ENCODE data around the gene SLIT1. TPM values are rescaled to one million over a fixed set of nuclear protein-coding genes. Genes with fewer than 3 reads are reported as not detected.

SLIT1 gene
- total RNA-seq, 1 donor from 2014 or later, result 0.40 TPM

- no peak overlapping the region for H3K27ac Mint-ChIP-seq
- no peaks in the 10 kb centered on the region for H3K4me1 Mint-ChIP-seq
- no peak for TF ChIP-seq CTCF (IDR thresholded peaks at IDR 0.05; ENCODE audit: unreplicated experiment)
- H3K27me3 Mint-ChIP-seq (ENCODE audit: low read depth), result no peaks in the 10 kb centered on the region
- no peak for DNase-seq (ENCODE audit: low spot score in 2 of 2, unreplicated experiment in 2 of 2)
- no peaks in the 10 kb centered on the region for H3K9me3 Mint-ChIP-seq
- H3K36me3 Mint-ChIP-seq, result peaks cover 20% of the 10 kb centered on the region
- H3K4me3 Mint-ChIP-seq, result no peak overlapping the region
Measured at GRCh38 chr10:97228775-97229157, 43.0 kb upstream of the SLIT1 start.

GRCh38 chr10:97228130-97228774 lies 42.5 kb upstream of the SLIT1 start:
- no peaks in the 10 kb centered on the region for H3K4me1 Mint-ChIP-seq
- no peak overlapping the region for H3K27ac Mint-ChIP-seq
- H3K9me3 Mint-ChIP-seq, result no peaks in the 10 kb centered on the region
- no peak overlapping the region for H3K4me3 Mint-ChIP-seq
- H3K36me3 Mint-ChIP-seq, result peaks cover 20% of the 10 kb centered on the region
- no peaks in the 10 kb centered on the region for H3K27me3 Mint-ChIP-seq (ENCODE audit: low read depth)
- no peak for TF ChIP-seq CTCF (IDR thresholded peaks at IDR 0.05; ENCODE audit: unreplicated experiment)
- DNase-seq (ENCODE audit: low spot score in 2 of 2, unreplicated experiment in 2 of 2), result no peak

- Mint-ChIP-seq H3K4me3 (no peak overlapping the region), H3K27me3 (ENCODE audit: low read depth) (no peaks in the 10 kb centered on the region), H3K4me1 (peaks cover 5% of the 10 kb centered on the region), H3K36me3 (peaks cover 18% of the 10 kb centered on the region), H3K9me3 (no peaks in the 10 kb centered on the region), H3K27ac (no peak overlapping the region)
- no peak for DNase-seq (ENCODE audit: low spot score in 2 of 2, unreplicated experiment in 2 of 2)
- TF ChIP-seq CTCF (IDR thresholded peaks at IDR 0.05; ENCODE audit: unreplicated experiment), result no peak
Measured at GRCh38 chr10:97226398-97226797, 40.6 kb upstream of the SLIT1 start.

- DNase-seq (ENCODE audit: low spot score in 2 of 2, unreplicated experiment in 2 of 2), result no peak
- no peaks in the 10 kb centered on the region for H3K27me3 Mint-ChIP-seq (ENCODE audit: low read depth)
- H3K4me3 Mint-ChIP-seq, result no peak overlapping the region
- TF ChIP-seq CTCF (IDR thresholded peaks at IDR 0.05; ENCODE audit: unreplicated experiment), result no peak
- H3K4me1 Mint-ChIP-seq, result peaks cover 5% of the 10 kb centered on the region
- H3K27ac Mint-ChIP-seq, result no peak overlapping the region
- no peaks in the 10 kb centered on the region for H3K9me3 Mint-ChIP-seq
- H3K36me3 Mint-ChIP-seq, result peaks cover 19% of the 10 kb centered on the region
Measured at GRCh38 chr10:97224483-97225435, 39.0 kb upstream of the SLIT1 start.

- Mint-ChIP-seq H3K27ac (no peak overlapping the region), H3K27me3 (ENCODE audit: low read depth) (no peaks in the 10 kb centered on the region), H3K4me1 (peaks cover 5% of the 10 kb centered on the region), H3K9me3 (no peaks in the 10 kb centered on the region), H3K4me3 (no peak overlapping the region), H3K36me3 (peaks cover 10% of the 10 kb centered on the region)
- DNase-seq (ENCODE audit: low spot score in 2 of 2, unreplicated experiment in 2 of 2), result no peak
- no peak for TF ChIP-seq CTCF (IDR thresholded peaks at IDR 0.05; ENCODE audit: unreplicated experiment)
Measured at GRCh38 chr10:97222326-97222961, 36.7 kb upstream of the SLIT1 start.

Data from mesothelial cell of epicardium (in vitro differentiated cells).